Stimulated activated naive CD8-positive, alpha-beta T cell treated with anti-CD3 and anti-CD28 coated beads, Interleukin-15, Interleukin-2, amounts not matched to agents 100 U/mL and 50 U/mL, for 24 hours (primary cell): ENCODE data around the gene IL17D.
"Not testable (repeated sequence)": the region's sequence is repeated elsewhere in the genome, so short reads cannot be mapped to it uniquely, and the experiment has no call there.

Source experiments
- ATAC-seq: fragments of 150-1000 bp; cut with Tn5 transposase; one replicate; pipeline ENCODE4 v1.10.0; 2021
- DNase-seq: peaks from one replicate; pipeline ENCODE4 v3.0.0; 2021

Gene IL17D

DNA sequence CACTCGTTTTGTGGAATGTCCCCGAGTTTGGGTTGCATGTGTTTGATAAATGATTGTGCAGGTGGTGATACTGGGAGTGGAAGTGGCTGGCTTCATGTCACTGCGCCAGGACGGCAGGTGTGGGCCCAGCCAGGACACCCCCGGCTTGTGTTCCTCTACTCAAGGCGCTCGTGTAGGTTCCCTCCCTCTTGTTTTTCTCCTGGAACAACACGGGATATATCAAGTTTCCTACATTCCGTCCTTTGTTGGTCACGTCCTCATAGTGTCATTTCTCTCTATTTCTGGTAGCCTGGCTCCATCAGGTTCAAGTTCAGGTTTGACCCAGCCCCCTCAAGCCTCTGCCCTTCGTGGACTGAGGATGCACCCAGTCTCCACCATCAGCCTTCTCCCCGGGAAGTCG lies 16.3 kb downstream of the IL17D start:
- no peak for DNase-seq
- ATAC-seq: no peak

GRCh38 chr13:20720499-20720898 lies 17.0 kb downstream of the IL17D start:
- no peak for ATAC-seq
- DNase-seq: no peak

- ATAC-seq: no peak
- DNase-seq: no peak
Observed at GRCh38 chr13:20721058-20721453, 17.6 kb downstream of the IL17D start.

DNA sequence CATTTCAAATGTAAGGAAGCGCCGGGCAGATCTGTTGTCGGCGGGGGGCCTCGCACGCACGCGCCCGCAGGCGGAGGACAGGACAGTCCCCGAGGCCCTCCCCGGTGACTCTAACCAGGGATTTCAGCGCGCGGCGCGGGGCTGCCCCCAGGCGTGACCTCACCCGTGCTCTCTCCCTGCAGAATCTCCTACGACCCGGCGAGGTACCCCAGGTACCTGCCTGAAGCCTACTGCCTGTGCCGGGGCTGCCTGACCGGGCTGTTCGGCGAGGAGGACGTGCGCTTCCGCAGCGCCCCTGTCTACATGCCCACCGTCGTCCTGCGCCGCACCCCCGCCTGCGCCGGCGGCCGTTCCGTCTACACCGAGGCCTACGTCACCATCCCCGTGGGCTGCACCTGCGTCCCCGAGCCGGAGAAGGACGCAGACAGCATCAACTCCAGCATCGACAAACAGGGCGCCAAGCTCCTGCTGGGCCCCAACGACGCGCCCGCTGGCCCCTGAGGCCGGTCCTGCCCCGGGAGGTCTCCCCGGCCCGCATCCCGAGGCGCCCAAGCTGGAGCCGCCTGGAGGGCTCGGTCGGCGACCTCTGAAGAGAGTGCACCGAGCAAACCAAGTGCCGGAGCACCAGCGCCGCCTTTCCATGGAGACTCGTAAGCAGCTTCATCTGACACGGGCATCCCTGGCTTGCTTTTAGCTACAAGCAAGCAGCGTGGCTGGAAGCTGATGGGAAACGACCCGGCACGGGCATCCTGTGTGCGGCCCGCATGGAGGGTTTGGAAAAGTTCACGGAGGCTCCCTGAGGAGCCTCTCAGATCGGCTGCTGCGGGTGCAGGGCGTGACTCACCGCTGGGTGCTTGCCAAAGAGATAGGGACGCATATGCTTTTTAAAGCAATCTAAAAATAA lies 18.2 kb downstream of the IL17D start:
- ATAC-seq (peak; percentile 49), DNase-seq (peak; percentile 41)

- ATAC-seq (no peak), DNase-seq (no peak)
Observed at GRCh38 chr13:20727856-20728255, 24.4 kb downstream of the IL17D start.

DNA sequence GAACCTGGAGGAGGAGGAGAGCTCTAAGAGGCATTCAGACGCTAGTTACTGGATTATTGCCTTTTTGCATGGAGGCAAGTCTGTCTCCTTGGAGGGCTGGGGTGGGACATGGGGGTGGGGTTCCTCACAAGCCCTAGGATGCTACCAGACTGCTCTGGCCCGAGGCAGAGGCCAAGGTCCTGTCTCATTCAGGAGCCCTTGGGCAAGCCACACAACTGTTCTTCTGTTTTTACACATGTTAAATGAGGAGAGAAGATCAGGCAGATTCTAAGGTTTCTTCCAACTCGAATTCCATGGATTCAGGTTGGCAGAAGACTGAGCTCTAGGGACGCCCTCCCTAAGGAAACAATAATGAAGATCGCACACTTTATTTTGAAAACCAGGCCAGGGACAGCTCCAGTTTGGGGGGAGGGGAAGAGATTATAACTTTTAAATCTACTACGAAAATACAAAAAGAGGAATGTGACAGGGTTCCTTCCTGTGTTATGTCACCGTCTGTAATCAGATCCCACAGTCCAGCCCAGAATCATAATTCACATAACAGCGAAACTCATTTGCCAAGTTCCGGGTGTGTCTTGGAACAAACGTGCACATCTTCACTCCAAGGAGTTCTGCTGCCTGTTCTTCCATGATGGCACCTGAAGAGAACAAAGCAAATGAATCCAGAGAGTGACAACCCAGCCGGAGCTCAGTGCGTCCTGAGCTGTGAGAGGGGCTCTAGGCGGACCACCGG lies 25.2 kb downstream of the IL17D start:
- ATAC-seq (no peak), DNase-seq (no peak)

- DNase-seq (no peak), ATAC-seq (no peak)
Observed at GRCh38 chr13:20729633-20730585, 26.4 kb downstream of the IL17D start.

- ATAC-seq (no peak), DNase-seq (no peak)
Observed at GRCh38 chr13:20738616-20739015, 35.1 kb downstream of the IL17D start.

- DNase-seq (no peak), ATAC-seq (no peak)
Observed at GRCh38 chr13:20740021-20740420, 36.5 kb downstream of the IL17D start.

DNA sequence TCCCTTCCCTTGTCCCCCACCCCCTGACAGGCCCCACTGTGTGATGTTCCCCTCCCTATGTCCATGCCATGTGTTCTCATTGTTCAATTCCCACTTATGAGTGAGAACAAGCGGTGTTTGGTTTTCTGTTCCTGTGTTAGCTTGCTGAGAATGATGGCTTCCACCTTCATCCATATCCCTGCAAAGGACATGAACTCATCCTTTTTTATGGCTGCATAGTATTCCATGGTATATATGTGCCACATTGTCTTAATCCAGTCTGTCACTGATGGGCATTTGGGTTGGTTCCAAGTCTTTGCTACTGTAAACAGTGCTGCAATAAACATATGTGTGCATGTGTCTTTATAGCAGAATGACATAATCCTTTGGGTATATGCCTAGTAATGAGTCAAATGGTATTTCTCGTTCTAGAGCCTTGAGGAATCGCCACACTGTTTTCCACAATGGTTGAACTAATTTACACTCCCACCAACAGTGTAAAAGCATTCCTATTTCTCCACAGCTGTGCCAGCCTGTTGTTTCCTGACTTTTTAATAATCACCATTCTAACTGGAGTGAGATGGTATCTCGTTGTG lies 40.4 kb downstream of the IL17D start:
- not testable (repeated sequence) for ATAC-seq, DNase-seq

- DNase-seq (no peak), ATAC-seq (no peak)
Observed at GRCh38 chr13:20749377-20749776, 45.9 kb downstream of the IL17D start.

GRCh38 chr13:20754009-20754408 lies 50.5 kb downstream of the IL17D start:
- ATAC-seq: no peak
- no peak for DNase-seq

DNA sequence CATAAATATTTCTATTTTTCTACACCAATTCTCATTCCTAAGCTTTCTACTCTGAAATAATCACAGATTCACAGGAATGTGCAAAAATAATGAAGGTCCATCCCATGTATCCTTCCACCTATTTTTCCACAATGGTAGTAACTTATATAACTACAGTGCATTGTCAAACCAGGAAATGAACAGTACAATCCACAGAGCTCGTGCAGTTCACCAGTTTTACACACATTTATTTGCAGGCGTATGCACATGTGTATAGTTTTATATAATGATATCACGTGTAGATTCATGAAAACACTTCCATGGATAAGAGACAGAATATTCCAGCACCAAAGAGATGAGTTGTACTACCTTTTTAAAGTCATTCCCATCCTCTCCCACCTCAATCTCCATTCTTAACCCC lies 57.4 kb downstream of the IL17D start:
- no peak for ATAC-seq
- DNase-seq: no peak

DNA sequence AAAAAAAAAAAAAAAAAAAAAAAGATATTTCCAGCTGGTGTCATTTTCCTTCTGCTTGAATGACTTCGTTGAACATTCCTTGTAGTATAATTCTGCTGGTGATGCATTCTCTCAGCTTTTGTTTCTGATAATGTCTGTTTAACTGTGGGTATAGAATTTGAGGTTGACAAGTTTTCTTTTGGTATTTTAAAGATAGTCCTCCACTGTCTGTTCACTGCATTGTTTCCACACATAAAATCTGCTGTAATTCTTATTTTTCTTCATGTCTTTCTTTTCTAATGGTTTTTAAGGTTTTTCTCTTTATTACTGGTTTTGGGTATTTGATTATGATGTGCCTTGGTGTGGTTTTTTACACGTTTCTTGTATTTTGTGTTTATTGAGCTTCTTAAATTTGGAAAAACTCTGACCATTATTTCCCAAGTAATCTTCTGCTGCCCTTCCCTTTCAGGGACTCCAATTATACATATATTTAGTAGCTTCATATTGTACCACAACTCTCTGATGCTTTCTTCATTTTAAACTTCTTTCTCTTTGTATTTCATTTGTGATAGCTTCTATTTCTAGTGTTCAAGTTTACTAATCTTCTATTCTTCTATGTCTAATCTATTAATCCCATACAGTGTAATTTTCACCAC lies 63.9 kb downstream of the IL17D start:
- DNase-seq (no peak), ATAC-seq (no peak)

- no peak for ATAC-seq
- DNase-seq: no peak
Observed at GRCh38 chr13:20769091-20769490, 65.6 kb downstream of the IL17D start.

- no peak for ATAC-seq
- no peak for DNase-seq
Observed at GRCh38 chr13:20769834-20770233, 66.3 kb downstream of the IL17D start.
